HG03354 (cell line): ENCODE results near the gene MUL1.

Experiments used
- ATAC-seq: cut with Tn5 transposase; IDR thresholded peaks from one replicate; pipeline ENCODE4 v1.9.1; 2021; ENCODE audit warnings: mild to moderate bottlenecking; ENCODE audit not compliant: unreplicated experiment, poor library complexity, severe bottlenecking

The MUL1 gene

DNA sequence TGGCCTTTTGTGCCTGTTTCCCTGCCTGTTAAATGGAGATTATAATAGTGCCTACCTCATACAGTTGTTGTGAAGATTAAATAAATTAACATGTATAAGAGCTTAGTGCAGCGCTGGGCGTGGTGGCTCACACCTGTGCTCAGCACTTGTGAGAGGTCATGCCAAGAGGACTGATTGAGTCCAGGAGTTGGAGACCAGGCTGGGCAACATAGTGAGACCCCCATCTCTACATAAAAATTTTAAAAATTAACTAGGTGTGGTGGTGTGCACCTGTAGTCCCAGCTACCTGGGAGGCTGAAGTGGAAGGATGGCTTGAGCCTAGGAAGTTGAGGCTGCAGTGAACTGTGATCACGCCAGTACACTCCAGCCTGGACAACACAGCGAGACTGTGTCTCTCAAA lies 34.1 kb downstream of the MUL1 start:
- ATAC-seq: no peak

DNA sequence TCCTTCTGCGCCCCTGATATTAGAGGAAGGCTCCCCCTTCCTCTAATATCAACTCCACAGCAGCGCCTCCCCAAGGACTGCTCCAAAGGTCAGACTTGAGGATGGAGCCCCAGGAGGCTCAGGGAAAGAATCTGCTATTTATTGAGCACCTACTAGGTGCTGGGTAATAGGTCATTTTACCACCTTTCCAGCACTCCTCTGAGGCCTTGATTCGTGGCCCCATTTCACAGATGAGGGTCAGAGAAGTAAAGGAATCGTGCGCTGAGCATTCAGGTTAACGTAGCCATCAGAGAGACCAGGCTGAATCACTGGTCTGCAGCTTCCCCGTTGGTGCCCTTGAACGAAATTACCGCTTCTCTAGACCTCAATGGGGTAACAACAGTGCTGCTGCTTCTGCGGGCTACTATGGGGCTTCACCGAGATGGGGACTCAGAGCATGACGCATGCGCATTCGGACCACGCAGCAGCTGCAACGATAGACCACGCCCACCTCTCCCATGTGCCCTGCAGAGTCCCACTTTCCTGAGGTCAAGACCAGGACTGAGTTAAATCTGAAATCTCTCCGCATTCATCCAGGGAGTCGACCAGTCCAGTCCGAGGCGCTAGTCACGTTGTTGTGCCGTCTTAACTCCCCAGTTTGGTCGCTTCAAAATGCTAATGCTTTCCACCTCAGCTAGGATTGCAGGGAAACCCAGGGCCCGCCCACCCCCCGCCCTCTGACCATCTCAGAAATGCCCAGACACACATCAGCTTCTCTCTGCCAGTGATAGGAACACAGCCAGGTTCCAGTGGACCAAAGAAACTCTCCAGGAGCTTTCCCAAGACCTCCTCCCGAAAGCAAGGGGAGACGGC lies 34.9 kb downstream of the MUL1 start:
- no peak for ATAC-seq

DNA sequence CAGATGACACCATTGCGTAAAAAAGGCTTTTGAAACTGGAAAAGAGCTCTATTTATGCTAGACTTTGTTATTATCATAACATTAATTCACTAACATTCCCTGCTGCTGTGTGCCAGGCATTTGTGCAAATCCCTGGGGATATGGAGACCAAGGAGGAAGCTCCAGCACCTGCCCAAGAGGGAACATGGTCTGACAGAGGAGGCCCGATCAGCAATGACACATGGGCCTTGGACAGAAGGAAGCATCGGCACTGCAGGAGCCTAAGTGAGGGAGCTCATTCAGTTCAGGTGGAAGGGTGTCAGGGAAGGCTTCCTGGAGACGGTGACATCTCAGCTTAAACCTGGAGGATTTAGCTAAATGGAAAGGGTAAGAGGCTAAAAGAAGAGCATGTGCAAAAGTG lies 35.8 kb downstream of the MUL1 start:
- ATAC-seq: no peak

DNA sequence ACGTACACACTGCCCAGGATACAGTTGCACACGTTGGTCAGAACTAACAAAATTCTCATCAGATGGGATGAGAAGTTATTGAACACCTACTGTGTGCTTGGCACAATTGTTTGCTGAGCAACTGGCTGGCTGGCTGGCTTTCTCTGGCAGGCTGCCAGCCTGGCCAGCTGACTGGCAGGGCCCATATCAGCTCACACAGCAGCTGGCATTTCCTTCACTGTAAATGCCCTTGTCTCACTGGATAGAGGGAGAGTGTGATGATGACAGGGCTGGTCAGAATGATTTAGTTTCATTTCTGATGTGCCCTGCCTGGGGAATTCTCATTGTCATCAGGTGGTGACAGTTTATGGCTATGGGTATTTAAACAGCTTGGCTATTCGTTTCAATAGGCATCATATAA lies 37.8 kb downstream of the MUL1 start:
- no peak for ATAC-seq

DNA sequence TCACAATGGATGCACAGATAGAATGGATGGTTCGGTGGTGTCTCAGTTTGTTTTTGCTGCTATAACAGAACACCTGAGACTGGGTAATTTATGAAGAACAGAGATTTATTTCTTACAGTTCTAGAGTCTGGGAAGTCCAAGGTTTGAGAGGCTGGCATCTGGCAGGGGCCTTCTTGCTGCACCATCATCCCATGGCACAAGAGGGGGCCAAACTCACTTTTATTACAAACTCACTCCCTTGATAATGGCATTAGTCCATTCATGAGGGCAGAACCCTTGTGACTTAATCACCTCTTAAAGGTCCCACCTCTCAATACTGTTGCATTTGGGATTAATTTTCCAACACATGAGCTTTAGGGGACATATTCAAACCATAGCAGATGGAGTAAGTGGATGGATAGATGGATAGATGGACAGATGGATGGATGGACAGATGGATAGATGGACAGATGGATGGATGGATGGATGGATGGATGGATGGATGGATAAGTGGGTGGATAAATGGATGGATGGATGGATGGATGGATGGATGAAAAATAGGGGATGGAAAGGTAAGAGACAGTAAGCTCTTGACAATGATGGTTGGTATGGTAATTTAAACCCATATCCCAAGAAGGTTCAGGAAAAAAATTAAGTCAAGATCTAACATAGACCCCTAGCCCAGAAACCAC lies 38.4 kb downstream of the MUL1 start:
- ATAC-seq: no peak

DNA sequence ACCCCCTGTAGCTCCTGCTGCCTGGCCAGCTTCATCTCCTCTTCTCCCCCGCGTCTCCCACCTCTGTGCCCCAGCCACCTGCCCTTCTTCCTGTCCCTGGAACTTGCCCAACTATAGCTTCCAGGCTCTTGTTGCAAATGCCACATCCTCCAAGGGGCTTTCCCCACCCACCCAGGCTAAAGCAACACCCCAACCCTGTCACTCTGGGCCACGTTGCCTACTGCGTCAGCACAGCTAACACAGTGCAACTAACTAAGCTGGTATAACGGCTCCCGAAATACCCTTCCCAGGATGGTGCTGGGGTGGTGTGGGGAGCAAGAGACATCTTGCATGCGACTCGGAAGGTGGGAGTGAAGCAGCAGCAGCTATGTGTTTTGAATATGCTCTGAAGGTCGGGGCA lies 41.7 kb downstream of the MUL1 start:
- ATAC-seq: no peak

DNA sequence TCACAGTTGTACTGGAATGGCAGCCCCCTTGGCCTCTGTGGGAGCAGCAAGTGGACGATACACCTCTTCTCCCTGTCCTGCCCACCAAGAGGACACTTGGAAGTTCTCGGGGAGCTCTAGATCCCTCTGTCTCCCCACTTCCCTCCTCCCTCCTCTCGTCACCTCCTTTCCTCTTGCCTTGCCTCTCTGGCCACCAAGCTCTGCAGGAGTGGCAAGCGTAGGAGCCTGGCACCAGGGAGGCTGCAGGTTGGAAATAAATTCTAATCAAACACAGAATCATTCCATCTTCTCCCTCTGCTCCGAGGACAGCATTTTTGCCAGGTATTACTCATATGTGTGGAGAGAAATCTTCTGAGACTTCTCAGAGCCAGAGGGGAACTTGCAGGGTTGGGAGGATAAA lies 42.8 kb downstream of the MUL1 start:
- ATAC-seq: no peak

DNA sequence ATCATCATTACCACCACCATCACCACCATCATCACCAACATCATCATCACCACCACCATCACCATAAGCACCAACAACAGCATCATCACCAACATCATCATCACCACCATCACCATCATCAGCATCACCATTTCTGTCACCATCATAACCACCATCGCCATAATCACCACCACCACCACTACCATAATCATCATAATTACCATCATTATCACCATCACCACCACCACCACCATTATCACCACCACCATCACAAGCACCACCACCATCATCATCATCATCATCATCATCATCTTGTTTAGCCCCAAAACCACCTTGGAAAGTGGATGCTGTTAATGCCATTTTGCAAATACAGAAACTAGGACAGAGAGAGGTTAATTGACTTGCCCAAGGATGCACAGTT lies 44.4 kb downstream of the MUL1 start:
- ATAC-seq: no peak

DNA sequence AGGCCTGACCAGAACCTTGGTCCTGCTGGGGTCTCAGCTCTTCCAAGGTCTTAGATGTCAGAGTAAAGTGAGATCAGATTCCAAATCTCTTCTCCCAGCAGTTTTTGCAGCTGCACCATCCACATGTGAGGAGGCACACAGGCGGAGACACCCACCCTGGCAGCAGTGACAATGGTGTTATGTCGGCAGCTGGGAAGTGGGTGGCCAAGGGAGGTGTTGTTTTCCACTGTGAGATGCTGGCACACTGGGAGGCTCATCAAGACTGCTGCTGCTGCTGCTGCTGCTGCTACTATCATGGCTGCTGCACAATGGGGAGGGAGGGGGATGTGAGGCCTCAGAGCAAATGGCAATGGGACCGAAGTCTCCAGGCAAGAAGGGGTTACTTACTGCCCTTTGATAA lies 45.6 kb downstream of the MUL1 start:
- ATAC-seq: no peak

DNA sequence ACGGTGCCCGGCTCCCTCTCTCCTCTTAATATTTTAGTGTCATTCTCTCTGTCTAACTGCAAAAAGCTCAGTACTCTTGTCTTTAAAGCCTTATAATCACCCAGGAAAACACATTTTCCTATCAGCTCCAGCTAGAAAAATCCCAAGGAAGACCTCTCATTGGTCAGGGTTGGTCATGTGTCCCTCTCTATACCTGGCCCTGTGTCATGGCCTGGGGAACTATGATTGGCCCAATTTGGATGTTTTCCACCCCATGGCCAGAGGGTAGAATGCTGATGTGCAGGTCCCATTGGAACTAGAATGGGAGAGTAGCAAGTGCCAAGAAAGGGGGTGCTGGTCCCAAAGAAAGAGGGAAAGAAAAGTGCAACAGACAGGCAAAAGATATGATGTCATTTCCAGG lies 49.2 kb downstream of the MUL1 start:
- ATAC-seq: no peak

DNA sequence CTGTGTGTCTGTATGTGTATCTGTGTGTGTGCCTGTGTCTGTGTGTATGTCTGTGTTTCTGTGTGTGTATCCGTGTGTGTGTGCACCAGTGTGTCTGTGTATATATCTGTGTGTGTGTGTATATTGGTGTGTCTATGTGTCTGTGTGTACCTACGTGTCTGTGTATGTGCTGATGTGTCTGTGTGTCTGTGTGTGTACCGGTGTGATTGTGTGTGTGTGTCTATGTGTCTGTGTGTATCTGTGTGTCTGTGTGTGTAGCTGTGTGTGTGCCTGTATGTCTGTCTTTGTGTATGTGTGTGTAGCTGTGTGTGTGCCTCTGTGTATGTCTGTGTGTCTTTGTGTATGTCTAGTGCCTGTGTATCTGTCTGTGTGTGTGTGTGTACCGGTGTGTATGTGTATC lies 53.9 kb downstream of the MUL1 start:
- no peak for ATAC-seq

DNA sequence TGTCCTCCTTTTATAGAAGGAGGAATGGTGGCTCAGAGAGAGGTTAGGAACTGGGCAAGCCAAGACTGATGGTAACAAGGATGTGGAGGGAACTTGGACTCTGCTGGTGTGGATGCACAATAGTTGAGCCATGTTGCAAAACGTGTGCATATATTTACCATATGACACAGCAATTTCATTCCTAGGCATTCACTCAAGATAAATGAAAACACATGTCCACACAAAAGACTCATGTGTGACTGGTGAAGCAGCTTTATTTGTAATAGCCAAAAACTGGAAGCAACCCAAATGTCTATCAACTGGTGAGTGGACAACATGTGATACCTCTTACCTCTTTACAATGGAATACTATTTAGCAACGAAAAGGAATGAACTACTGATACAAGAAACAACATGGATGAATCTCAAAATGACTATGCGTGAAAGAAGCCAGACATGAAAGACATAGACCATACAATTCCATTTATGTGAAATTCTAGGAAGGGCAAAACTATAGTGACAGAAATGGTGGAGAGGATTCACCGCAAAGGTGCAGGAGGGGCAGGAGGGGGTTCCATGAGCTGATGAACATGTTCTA lies 58.1 kb downstream of the MUL1 start:
- no peak for ATAC-seq
